ENCODE data around the gene INTS6L.
A peak's percentile ranks its signal among the peaks of the same experiment; 100 is the strongest.
"Not testable (repeated sequence)": the region's sequence is repeated elsewhere in the genome, so short reads cannot be mapped to it uniquely, and the experiment has no call there.

The INTS6L gene

DNA sequence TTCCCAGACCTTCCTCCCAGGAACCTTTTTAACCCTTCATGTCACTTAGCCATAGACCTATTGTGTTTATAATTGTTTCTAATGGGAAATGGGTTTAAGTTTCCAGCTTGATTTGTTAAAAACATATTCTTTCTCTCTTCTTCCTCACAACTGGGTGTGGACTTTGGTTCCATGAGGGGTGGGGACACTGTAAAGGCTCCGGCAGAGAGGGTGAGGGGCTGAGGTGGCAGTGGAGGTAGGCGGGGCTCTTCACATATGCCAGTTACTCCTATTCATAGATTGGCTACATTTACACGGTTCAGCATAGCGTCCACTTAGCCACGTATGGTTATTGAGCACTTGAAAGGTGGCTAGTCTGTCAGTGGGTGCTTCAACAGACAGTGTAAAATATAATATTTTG is 7.8 kb downstream of the INTS6L start:
- no peak for DNase-seq

DNA sequence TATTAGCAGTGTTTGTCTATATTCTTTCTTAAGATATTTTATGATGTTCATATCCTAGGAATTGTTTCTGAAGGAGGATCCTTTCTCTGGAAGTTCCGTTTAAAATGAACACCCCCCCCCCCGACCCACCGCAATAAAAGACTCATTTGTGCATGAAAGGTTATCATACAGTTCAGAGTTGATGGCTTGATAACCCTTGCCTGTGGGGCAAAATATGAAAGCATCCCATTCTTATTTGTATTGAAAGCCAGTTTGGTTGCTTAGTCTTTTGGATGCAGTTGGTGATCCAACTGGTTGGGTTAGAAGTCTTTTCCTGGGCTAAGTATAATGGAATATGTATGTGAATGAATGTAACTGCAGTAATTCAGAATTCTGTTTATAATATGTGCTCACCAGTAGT is 8.3 kb downstream of the INTS6L start:
- no peak for DNase-seq

DNA sequence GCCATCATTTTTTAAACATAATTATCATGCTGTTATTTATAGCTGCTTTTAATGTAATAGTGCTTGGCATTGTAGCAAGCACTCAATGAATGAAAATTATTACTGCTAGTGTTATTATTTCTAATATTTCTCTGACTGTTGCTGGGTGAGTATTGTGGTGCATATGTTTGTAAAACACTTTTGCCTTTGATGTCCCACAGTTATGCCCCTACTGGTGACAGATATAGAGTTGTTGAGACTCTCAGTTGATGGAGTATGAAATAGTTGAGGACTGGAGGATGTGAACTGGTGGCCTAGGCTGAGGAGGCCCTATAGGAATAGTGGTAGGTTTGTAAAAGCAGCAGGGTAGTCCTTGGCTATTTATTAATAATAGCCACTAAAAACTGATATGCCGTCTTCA is 9.6 kb downstream of the INTS6L start:
- no peak for DNase-seq

DNA sequence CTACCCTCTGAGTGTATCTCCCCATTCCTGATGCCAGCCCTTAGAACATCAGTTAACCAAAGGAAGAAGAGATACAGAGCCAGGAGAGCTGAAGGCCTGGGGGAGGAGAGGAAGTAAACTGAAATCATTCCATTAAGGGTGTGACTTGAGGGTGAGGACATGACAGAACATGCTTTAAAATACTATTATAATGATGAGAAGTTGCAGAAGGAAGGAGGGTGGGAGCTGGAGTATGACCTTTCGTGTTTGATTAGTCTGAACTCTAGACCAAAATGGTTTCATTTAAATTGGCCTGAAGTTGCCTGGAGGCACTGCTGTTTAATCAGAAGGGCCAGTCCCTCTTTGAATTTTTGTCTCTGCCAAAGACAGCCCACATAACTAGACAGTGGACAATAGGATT is 11.4 kb downstream of the INTS6L start:
- no peak for DNase-seq

DNA sequence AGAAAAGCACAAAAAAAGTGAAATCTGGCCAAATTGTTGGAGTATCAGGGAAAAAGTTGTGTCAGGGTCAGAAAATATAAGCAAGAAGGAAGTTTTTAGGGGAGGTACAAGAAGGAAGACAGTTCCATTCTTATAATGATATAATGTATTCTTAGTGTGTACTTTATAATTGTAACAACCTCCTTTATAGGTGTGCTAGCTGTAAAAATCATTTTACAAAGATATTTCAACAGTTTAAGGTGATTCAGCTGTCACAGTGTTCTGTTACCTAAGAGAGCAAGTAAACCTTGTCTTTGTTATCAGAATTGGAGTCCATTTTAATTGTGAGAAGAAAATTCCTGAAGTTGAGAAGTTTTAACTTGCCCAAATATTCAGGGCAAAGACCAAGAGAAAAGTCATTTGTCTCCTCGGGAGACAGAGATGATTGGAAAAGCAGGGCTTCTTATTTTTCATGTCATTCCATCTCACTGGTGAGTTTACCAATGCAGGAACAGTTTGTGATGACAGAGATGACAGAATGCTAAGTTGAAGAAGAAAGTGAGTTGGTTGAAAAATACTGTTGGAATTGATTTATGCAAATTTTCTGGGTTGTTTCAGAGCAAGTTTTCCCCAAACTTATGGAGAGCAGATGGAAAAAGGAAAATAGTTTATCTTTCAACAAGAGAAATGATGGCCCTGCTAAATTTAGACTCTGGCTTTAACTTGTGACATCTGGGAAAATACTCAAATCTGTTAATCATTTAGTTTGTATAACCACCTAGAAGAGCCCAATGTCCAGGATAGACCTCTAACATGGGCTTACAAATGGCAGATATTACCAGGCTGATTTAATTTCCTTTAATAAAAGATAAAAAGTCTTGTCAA is 14.8 kb downstream of the INTS6L start:
- no peak for DNase-seq

DNA sequence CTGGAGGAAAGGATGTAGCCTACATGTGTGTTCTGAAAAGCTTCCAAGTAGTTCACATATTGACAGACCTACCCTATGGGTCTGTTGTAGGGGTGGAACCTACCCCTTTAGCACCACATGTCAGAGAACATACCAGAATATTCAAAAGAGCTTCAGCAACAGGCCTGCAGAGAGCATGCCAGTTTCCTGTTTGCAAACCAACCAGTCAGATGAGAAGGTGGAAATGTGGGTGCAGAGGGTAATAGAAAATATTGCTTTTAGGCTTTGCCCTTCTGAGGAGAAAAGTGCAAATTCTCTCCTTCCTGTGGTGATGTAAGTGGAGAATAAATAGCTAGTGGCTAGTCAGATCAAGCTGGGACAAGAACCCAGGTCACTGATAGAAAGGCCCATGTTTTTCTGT is 16.4 kb downstream of the INTS6L start:
- DNase-seq = no peak

DNA sequence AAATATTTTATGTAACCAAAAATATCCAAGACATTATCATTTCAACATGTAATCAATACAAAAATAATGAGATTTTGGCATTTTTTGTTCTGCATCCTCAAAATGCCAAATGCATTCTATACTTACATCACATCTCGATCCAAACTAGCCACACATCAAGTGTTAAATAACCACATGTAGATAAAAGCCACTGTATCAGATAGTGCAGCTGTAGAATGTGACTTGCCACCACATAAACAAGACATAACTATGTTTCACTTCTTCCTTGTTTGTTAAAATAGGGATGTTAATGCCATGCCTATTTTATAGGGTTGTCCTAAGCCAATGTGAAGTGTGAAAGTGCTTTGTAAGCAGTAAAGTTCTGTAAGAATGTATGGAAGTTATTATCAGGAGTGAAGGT is 20.9 kb downstream of the INTS6L start:
- DNase-seq = no peak

DNA sequence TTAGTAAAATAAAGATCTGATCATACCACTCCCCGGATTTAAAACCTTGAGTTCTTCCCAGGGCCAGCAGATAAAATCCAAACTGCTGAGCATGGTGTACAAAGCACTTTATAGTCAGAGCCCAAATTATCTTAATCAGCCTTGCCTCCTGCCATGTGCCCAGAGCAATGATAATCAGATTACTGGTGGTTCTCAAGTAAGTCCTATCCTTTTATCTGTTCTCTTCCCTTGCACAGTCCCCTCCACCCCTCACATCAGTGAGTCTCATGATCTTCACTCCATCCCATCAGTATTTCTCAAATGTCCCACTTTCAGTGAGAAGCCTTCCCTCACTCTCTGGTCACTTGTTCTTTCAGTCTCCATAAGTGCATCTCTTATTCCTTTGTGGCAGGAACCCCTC is 22.7 kb downstream of the INTS6L start:
- no peak for DNase-seq

DNA sequence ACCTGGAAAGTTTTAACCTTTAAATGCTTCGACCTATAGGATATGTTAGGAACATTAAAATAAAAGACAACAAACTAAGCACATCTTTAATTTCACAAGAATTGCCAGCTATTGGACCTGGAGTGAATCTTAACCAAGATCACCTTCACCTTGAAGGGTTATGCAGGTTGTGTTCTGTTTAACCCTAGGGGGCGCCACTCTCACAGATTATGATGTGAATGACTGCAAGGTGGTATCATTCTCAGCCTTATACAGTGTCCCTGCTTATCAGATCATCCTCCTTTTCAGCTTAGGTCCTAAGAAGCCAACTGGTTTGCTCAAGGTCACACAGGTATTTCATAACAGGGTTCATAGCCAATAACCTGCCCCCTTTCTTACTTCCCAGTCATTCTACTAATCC is 23.5 kb downstream of the INTS6L start:
- no peak for DNase-seq

DNA sequence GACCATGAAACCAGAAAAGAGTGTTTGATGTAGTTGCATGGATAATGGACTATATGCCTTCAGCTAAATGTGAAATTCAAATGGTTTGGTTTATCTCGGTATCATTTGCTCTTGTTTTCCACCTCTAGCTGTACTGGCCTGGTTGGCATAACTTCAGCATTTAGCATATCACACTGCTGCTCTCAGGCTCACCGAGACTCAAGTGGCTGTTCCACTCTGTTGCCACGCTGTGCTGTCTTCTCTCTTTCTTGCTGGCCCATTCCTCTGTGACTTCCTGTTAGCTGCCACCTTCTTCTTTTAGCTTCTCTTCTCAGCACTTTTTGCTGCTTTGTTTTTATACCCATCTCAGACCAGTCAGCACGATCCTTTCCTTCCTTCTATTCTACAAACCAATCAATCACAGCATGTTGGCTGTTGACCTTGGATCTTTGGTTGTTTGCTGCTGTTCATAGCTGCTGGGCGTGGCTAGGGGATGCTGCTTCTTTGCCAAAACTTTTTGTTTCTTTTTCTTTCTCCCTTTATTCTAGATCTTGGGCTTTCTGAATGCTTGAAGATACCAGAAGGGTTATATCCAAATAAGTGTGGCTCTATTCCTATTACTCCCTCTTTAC is 24.0 kb downstream of the INTS6L start:
- DNase-seq = no peak

DNA sequence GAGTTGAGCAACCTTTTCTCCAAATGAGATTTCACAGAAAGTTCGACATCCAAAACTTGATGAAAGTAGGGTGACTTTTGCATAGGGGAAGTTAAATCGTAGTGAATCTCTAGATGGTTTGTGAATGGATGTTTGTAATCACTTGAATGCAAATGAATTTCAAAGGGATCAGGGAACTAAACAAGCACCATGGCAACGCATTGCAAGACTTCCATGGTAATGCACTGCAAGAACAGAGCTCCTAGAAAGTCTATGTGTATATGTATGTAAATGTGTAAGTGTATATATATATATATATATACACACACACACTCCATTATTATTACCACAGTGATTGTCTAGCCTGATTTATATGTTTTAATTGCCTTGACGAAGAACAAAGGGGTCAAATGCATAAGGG is 27.3 kb downstream of the INTS6L start:
- no peak for DNase-seq

DNA sequence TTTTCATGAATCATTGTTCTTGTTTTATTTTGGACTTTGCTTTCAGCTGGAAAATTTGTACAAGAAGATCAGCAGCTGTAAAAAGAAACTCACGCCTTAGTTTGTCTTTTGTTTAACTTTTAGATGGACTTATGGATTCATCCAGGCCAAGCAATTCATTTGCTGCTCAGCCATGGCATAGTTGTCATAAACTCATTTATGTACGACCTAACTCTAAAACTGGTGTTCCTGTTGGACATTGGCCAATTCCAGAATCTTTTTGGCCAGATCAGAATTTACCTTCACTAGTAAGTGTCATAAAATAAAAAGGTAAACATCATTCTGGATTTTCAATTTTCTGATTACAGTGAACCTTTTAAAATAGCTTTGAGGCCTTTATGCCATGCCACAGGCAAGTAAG is 29.1 kb downstream of the INTS6L start:
- no peak for DNase-seq

DNA sequence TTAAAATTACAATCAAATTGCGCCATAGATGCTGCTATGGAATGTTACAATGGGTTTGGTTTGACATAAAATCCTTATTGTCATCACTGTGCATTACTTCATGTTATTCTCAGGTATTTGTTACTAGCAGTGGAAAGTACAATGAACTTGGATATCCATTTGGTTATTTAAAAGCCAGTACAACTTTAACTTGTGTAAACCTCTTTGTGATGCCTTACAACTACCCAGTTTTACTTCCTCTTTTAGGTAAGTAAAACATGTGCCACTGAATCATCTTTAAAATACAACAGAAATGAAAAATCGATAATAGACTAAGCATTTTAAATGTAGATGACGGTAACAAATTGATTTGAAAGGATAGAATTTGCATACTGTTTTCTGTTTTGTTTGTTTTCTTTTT is 35.6 kb downstream of the INTS6L start:
- no peak for DNase-seq

DNA sequence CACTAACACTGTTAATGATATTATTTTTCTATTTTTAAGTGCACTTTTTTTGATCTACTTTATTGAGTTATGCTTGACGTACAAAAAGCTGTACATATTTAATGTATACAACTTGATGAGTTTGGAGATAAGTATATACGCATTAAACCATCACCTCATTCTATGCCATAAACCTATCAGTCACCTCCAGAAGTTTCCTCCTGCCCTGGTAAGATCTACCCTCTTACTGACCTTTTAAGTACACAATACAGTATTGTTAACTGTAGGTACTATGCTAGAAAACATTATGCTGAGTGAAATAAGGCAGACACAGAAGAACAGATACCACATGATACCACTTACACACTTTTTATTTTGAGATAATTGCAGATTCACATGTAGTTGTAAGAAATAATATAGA is 36.9 kb downstream of the INTS6L start:
- no peak for DNase-seq

DNA sequence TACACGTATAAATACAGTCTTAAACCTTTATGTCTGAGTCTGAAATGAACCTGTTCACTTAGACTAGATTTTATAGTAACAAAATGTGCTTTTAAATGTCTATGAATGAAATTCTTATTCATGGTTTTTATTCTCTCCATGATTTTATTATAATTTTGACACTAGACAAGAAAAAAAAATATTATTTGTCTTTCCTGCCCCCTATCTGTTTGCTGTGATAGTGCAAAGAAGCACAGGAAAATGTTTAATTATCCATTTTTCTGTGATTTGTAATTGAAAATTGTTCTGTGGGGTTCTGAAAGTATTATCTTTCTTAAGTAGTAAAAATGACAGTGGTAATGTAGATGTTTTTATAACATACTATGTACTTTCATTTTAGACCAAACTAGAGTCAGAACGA is 52.0 kb downstream of the INTS6L start:
- no peak for DNase-seq

DNA sequence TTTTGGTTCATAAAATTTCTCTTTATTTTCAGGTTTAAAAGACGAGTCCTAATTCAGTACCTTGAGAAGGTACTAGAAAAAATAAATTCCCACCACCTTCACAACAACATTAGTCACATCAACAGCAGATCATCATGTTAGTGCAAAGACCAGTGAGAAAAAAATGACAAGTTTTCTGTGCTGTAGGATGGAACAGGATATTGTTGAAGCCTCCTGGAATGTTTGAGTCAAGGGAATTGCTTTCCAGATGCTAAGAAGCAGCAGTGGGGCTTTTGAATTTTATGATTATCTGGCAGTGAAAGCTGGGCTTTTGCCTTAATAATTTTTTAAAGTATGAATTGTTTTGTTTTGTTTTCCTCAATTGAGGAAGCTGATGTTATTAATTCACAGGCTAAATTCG is 61.0 kb downstream of the INTS6L start:
- DNase-seq = no peak

DNA sequence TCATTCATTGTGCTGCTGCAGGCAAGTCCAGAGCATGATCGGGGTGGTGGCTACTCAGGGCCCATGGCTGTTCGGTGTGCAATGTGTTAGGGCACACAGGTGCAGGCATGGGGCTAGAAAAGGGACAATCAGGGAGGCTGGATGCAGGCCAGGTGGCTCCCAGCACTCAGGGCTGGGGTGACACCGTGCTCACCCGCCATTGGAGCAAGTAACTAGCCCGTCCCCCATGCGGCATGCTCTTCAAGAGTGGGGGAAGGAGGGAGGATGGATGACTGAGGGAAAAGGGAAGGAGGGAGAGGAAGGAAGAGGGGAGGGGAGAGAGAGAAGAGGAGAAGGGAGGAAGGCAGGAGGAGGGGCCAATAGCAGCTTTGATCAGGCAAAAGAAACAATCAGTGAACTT is 64.7 kb downstream of the INTS6L start:
- DNase-seq = no peak

DNA sequence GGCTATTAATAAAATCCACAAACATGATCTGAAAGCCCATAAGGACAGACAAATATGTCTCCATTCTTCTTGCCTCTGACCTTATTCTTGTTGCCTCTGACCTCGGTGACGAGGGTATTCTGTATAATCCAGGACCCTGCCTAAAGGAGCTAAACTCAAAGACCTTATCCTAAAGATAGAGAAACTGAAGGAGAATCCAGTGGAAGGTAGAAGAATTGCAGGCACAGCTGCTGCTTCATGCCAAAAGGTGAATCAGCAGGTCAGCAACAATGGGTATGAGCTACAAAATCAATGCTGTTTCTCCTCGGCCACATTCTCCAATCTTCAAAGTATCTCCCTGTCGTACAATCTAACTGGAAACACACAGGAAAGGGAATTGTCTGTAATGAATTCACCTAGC is 71.4 kb downstream of the INTS6L start:
- DNase-seq = no peak

DNA sequence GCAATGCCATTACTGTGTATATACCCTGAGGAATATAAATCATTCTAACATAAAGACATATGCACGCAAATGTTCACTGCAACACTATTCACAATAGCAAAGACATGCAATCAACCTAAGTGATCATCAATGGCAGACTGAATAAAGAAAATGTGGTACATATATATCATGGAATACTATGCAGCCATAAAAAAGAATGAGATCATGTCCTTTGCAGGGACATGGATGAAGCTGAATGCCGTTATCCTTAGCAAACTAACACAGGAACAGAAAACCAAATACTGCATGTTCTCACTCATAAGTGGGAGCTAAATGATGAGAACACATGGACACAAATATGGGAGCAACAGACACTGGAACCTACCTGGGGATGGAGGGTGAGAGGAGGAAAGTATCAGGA is 73.6 kb downstream of the INTS6L start:
- DNase-seq = not testable (repeated sequence)

DNA sequence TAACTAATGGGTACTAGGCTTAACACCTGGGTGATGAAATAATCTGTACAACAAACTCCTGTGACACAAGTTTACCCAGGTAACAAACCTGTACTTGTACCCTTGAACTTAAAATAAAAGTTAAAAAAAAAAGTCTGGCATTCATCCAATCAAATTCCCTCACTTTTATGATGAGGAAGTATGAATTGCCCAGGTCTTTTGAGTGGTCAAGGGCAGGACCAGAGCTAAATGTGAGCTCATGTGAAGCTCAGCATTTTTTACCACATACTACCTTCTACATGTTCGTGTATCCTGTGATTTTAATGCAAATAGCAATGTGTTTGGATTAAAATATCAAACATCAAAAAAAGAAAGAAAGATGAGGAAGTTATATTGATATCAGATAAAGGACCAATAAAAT is 74.0 kb downstream of the INTS6L start:
- not testable (repeated sequence) for DNase-seq

DNA sequence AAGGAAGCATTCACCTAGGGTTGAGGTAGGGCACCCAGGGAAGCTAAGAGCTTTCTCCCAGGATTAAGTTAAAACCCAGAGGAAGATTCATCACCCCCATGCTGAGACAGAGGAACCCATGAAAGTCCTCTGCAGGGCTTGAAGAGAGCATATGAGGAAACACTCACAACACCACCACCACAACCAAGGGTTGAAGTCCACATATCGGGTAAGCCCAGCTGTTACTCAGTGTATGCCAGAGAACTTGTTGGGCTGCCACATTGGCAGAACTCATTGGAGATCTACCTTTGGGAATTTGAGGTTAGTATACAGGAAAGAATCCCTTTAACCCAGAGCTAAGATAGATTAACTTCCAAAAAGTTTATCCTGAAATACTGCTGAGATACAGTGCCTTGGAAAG is 75.1 kb downstream of the INTS6L start:
- DNase-seq = no peak

DNA sequence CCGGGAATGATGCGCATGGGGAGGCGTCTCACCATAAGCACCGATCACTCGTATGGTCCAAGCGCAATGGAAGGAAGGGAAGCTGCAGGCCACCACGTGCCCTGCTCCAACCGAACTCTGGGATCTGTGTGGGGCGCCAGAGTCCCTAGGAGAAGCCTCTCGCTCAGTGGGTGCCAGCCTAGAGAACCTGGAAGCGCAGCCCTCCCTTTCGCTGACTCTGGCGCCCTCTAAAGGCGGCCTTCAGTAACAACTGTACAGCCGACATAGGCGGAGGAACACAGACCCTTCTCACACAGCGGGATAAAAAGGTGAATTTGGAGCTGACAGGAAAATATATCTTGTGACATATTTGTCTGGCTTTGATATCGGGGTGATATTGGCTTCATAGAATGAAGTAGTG is 76.0 kb downstream of the INTS6L start:
- peak in 3 of 4 experiments; percentile 4 to 19 (median 5) for DNase-seq

DNA sequence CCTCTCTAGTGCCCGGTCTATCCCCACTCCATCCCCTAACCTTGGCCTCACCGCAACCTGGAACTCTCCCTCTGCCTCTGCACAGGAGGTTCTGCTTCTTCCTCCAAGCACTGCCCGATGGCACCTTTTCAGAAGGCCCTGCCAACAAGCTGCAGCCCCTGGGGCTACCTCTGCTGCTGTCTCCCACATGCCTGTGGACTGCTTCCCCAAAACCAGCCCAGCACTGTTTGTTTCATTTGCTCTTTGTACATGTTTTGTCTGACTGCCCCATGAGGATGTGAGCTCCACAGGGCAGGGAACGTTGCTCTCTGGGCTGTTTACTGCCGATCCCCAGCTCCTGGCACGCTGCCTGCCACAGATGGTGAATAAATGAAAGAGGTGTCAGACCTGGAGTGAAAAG is 85.4 kb downstream of the INTS6L start:
- no peak for DNase-seq

DNA sequence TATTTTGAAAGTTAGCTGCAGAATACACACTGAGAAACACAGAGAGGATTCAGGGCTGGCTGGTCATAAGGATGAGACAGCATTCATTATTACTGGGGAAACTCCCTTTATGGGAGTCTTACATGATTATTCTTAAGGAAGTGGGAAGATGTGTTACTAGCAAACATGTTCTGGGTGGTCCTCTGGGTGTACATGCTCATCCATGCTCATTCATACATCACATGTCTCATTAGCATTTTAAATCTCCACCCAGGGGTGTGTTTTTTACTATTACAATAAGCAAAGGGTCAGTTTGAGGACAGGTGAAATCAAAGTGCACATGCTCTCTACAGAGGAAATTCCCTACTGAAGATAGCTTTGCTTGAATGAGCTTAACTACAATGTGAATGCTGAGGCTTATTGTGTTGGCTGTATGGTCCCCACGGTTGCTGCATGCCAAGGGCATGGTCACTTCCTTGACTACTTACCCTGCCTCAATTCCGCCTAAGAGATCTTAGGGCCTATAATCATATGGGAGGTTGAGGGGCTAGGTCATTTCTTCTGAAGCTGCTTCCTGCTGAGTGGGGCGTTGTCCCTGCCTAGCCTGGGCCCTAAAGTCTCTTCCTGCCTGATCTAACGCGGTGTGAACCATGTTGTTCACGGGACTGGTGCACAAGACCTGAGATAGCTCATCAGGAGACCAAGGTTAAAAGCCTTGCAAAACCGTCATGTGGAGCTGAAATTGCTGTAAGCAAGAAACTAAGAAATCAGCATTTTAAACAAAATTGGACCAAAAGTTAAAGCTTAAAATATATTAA is 104.1 kb downstream of the INTS6L start:
- DNase-seq = not testable (repeated sequence)
